HEK293 (cell line): ENCODE measurements around the gene C2orf49.

Experiments used
- CTCF ChIA-PET: fragments of 350-600 bp; formaldehyde crosslinking; extraction: SDS; loops from one replicate; lab custom pipeline; 2021; ENCODE audit warnings: antibody characterized with exemption; lab: Yijun Ruan, JAX
- POLR2A ChIA-PET: fragments of 300-600 bp; formaldehyde crosslinking; extraction: SDS; loops from one replicate; lab custom pipeline; 2020; ENCODE audit warnings: antibody characterized with exemption, inconsistent platforms; lab: Yijun Ruan, JAX
- H3K27ac ChIP-seq: fragments of 200-500 bp; sonication (Bioruptor generic); 2 replicates; pipeline ENCODE4 v1.5.1; 2014; ENCODE audit warnings: low read depth, low read length, control low read depth, inconsistent platforms; ENCODE audit errors: extremely low read depth
- H3K36me3 ChIP-seq, 2 experiments: fragments of 200-500 bp in 1 of 2; sonication (Bioruptor generic) in 1 of 2; 1 replicate in 1 of 2; 2 replicates in 1 of 2; pipeline ENCODE4 v1.5.1; 2014 to 2017; ENCODE audit warnings: inconsistent platforms in 2 of 2, low read length in 2 of 2; ENCODE audit not compliant: control insufficient read depth in 2 of 2, insufficient read depth in 1 of 2
- H3K4me1 ChIP-seq: fragments of 200-500 bp; sonication (Bioruptor generic); 2 replicates; pipeline ENCODE4 v1.5.1; 2014; ENCODE audit warnings: mild to moderate bottlenecking, low read length, inconsistent platforms; ENCODE audit not compliant: control insufficient read depth, insufficient read depth
- H3K4me3 ChIP-seq: 2 replicates; pipeline ENCODE4 v1.5.1; 2011; ENCODE audit warnings: low read depth, mild to moderate bottlenecking, control low read depth, low read length, moderate library complexity
- H3K9me3 ChIP-seq: fragments of 200-500 bp; sonication (Bioruptor generic); 2 replicates; pipeline ENCODE4 v1.5.1; 2014; ENCODE audit warnings: low read depth, low read length, inconsistent platforms; ENCODE audit not compliant: control insufficient read depth, insufficient read depth
- CTCF ChIP-seq: fragments of 450-650 bp; formaldehyde crosslinking; IDR thresholded peaks from 2 replicates; pipeline ENCODE4 v1.5.1; 2016; ENCODE audit warnings: missing biosample characterization, missing genetic modification characterization
- GLI4 ChIP-seq: fragments of 450-650 bp; formaldehyde crosslinking; IDR thresholded peaks from 2 replicates; pipeline ENCODE4 v1.5.1; 2016; ENCODE audit warnings: missing biosample characterization, missing genetic modification characterization
- GLIS2 ChIP-seq: fragments of 450-650 bp; formaldehyde crosslinking; IDR thresholded peaks from 2 replicates; pipeline ENCODE4 v1.5.1; 2016; ENCODE audit warnings: missing biosample characterization, missing genetic modification characterization
- HOXC10 ChIP-seq: sonication (generic); formaldehyde crosslinking; IDR thresholded peaks from 2 replicates; pipeline ENCODE4 v1.8.1; 2023; ENCODE audit warnings: mild to moderate bottlenecking, missing genetic modification reagents
- PATZ1 ChIP-seq: fragments of 450-650 bp; formaldehyde crosslinking; IDR thresholded peaks from 2 replicates; pipeline ENCODE4 v1.5.1; 2016; ENCODE audit warnings: missing biosample characterization, missing genetic modification characterization
- SCRT1 ChIP-seq: fragments of 450-650 bp; formaldehyde crosslinking; IDR thresholded peaks from 2 replicates; pipeline ENCODE4 v1.5.1; 2016; ENCODE audit warnings: missing biosample characterization, missing genetic modification characterization, borderline replicate concordance
- SP2 ChIP-seq: fragments of 450-650 bp; formaldehyde crosslinking; IDR thresholded peaks from 2 replicates; pipeline ENCODE4 v1.5.1; 2016; ENCODE audit warnings: missing biosample characterization, missing genetic modification characterization
- SP3 ChIP-seq: fragments of 450-650 bp; formaldehyde crosslinking; IDR thresholded peaks from 2 replicates; pipeline ENCODE4 v1.5.1; 2016; ENCODE audit warnings: missing biosample characterization, missing genetic modification characterization
- TSHZ1 ChIP-seq: fragments of 450-650 bp; formaldehyde crosslinking; IDR thresholded peaks from 2 replicates; pipeline ENCODE4 v1.5.1; 2016; ENCODE audit warnings: missing biosample characterization, missing genetic modification characterization, borderline replicate concordance
- ZBTB20 ChIP-seq: fragments of 450-650 bp; formaldehyde crosslinking; IDR thresholded peaks from 2 replicates; pipeline ENCODE4 v1.5.1; 2016; ENCODE audit warnings: missing biosample characterization, missing genetic modification characterization
- ZBTB44 ChIP-seq: fragments of 450-650 bp; IDR thresholded peaks from 2 replicates; pipeline ENCODE4 v1.5.1; 2018; ENCODE audit warnings: missing biosample characterization, mild to moderate bottlenecking, missing genetic modification characterization
- ZNF114 ChIP-seq: fragments of 450-650 bp; formaldehyde crosslinking; IDR thresholded peaks from 2 replicates; pipeline ENCODE4 v1.5.0; 2017; ENCODE audit warnings: missing biosample characterization, missing genetic modification characterization
- ZNF138 ChIP-seq: fragments of 450-650 bp; formaldehyde crosslinking; IDR thresholded peaks from 2 replicates; pipeline ENCODE4 v1.5.1; 2016; ENCODE audit warnings: missing biosample characterization, missing genetic modification characterization, borderline replicate concordance
- ZNF2 ChIP-seq: fragments of 450-650 bp; formaldehyde crosslinking; IDR thresholded peaks from 2 replicates; pipeline ENCODE4 v1.5.1; 2016; ENCODE audit warnings: missing biosample characterization, missing genetic modification characterization
- ZNF362 ChIP-seq: fragments of 450-650 bp; formaldehyde crosslinking; IDR thresholded peaks from 2 replicates; pipeline ENCODE4 v1.5.1; 2016; ENCODE audit warnings: missing biosample characterization, missing genetic modification characterization
- ZNF37A ChIP-seq: fragments of 450-650 bp; IDR thresholded peaks from 2 replicates; pipeline ENCODE4 v1.5.1; 2018; ENCODE audit warnings: missing biosample characterization, missing genetic modification characterization
- ZNF426 ChIP-seq: fragments of 450-650 bp; formaldehyde crosslinking; IDR thresholded peaks from 2 replicates; pipeline ENCODE4 v1.5.1; 2017; ENCODE audit warnings: missing biosample characterization, missing genetic modification characterization, mild to moderate bottlenecking, inconsistent platforms, moderate library complexity
- ZNF433 ChIP-seq: fragments of 450-650 bp; formaldehyde crosslinking; IDR thresholded peaks from 2 replicates; pipeline ENCODE4 v1.5.1; 2016; ENCODE audit warnings: missing biosample characterization, missing genetic modification characterization, low read depth
- ZNF596 ChIP-seq: fragments of 450-650 bp; IDR thresholded peaks from 2 replicates; pipeline ENCODE4 v1.5.0; 2018; ENCODE audit warnings: missing biosample characterization, mild to moderate bottlenecking, missing genetic modification characterization, moderate library complexity
- ZNF654 ChIP-seq: fragments of 450-650 bp; formaldehyde crosslinking; IDR thresholded peaks from 2 replicates; pipeline ENCODE4 v1.5.1; 2016; ENCODE audit warnings: low read depth, missing biosample characterization, missing genetic modification characterization
- ZNF792 ChIP-seq: fragments of 450-650 bp; formaldehyde crosslinking; IDR thresholded peaks from 2 replicates; pipeline ENCODE4 v1.5.1; 2016; ENCODE audit warnings: missing biosample characterization, missing genetic modification characterization
- ZSCAN4 ChIP-seq: fragments of 450-650 bp; formaldehyde crosslinking; IDR thresholded peaks from 2 replicates; pipeline ENCODE4 v1.5.1; 2017; ENCODE audit warnings: missing biosample characterization, missing genetic modification characterization

Gene C2orf49

GRCh38 chr2:105369777-105370690 lies 32.7 kb downstream of the C2orf49 start:
- Histone ChIP-seq H3K36me3 (peaks cover 11 to 72% of the 10 kb centered on the region in 2 experiments; a peak in 2 of 3 replicates), H3K27ac (no peak overlapping the region), H3K4me1 (no peaks in the 10 kb centered on the region), H3K4me3 (no peak overlapping the region), H3K9me3 (no peaks in the 10 kb centered on the region)
- no peak for TF ChIP-seq ZNF362 (tag by site-specific recombination)
- TF ChIP-seq HOXC10, result no peak
- peak; percentile 88 for TF ChIP-seq CTCF (tag by site-specific recombination)
- peak; percentile 91 for TF ChIP-seq ZNF2 (tag by site-specific recombination)
- peak; percentile 75 for TF ChIP-seq ZNF654 (tag by site-specific recombination)
- 0 out of 2 replicates have a peak, but pooled peaks have one; percentile 34 for TF ChIP-seq ZSCAN4 (tag by site-specific recombination)
- no peak for TF ChIP-seq ZNF37A
- CTCF ChIA-PET, result interaction anchor here (0.6 to 1.8 kb wide), 18 partner anchors 16 to 177 kb away, joined by 3 to 39 read pairs (median 4); no protein-coding TSS in a partner anchor
- POLR2A ChIA-PET, result no interaction called here

GRCh38 chr2:105371156-105371555 lies 33.8 kb downstream of the C2orf49 start:
- no peak overlapping the region for H3K4me3 ChIP-seq
- H3K27ac ChIP-seq, result no peak overlapping the region
- no peaks in the 10 kb centered on the region for H3K4me1 ChIP-seq
- ChIA-PET POLR2A (no interaction called here), CTCF (interaction anchor here (0.7 to 0.9 kb wide), 3 partner anchors 31 to 148 kb away, joined by 3 to 4 read pairs (median 3); no protein-coding TSS in a partner anchor)
- H3K9me3 ChIP-seq, result no peaks in the 10 kb centered on the region
- peaks cover 6 to 76% of the 10 kb centered on the region in 2 experiments for H3K36me3 ChIP-seq
- TF ChIP-seq SP3, result no peak
- no peak for TF ChIP-seq GLIS2
- TF ChIP-seq ZBTB20 (tag by site-specific recombination), result no peak
- TF ChIP-seq ZNF426, result no peak
- no peak for TF ChIP-seq GLI4 (tag by site-specific recombination)
- no peak for TF ChIP-seq ZNF433
- no peak for TF ChIP-seq PATZ1 (tag by site-specific recombination)
- TF ChIP-seq ZNF138, result no peak
- TF ChIP-seq SCRT1 (tag by site-specific recombination), result no peak
- TF ChIP-seq ZBTB44 (tag by site-specific recombination), result no peak
- TF ChIP-seq ZNF114, result no peak
- TF ChIP-seq ZNF792 (tag by site-specific recombination), result no peak
- no peak for TF ChIP-seq TSHZ1
- no peak for TF ChIP-seq SP2 (tag by site-specific recombination)
- TF ChIP-seq ZNF596 (tag by site-specific recombination), result no peak
